Epithelial cell of proximal tubule (primary cell): Measurements from ENCODE around the gene RFC4. TPM values are rescaled to one million over a fixed set of nuclear protein-coding genes. Genes with fewer than 3 reads are reported as not detected.

Experiments used
- DNase-seq: peaks from one replicate; pipeline ENCODE4 v3.0.0-alpha.2; 2011; ENCODE audit warnings: low read depth
- H3K4me3 ChIP-seq: 2 replicates; pipeline ENCODE4 v1.5.1; 2011; ENCODE audit warnings: low read depth, mild to moderate bottlenecking, low read length
- total RNA-seq: library from RNA; depleted of rRNA; stranded (reverse); fragments of >200 nt; gene quantifications from 2 replicates; pipeline ENCODE4 v1.2.3, GENCODE V29; 2015
- TF ChIP-seq, protein P1 (sequence below): conservative IDR thresholded peaks from 2 replicates; pipeline ENCODE4 v1.5.1; 2012; ENCODE audit warnings: low read depth, mild to moderate bottlenecking, low read length

RFC4 gene
- total RNA-seq, 1 donor from 2014 or later: 76.1 TPM

DNA sequence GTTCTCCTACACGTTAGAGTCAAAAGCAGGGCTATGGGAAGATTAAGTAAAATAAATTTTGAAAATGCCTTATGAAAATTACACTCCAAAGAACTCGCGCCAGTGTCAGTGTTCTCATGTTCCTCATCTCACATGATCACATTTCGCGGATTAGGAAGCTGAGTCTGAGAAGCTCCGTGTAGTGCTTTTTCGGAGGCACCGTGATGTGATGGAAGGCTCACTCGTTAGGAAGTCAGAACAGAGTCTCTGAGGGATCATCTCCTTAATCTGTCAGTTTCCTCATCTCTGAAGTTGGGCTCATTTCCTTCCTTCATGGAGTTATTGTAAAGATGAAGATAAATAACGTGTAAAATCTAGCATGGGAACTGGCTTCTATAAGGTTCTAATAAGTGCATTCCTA lies 39.5 kb upstream of the RFC4 start:
- TF ChIP-seq, protein P1, sequence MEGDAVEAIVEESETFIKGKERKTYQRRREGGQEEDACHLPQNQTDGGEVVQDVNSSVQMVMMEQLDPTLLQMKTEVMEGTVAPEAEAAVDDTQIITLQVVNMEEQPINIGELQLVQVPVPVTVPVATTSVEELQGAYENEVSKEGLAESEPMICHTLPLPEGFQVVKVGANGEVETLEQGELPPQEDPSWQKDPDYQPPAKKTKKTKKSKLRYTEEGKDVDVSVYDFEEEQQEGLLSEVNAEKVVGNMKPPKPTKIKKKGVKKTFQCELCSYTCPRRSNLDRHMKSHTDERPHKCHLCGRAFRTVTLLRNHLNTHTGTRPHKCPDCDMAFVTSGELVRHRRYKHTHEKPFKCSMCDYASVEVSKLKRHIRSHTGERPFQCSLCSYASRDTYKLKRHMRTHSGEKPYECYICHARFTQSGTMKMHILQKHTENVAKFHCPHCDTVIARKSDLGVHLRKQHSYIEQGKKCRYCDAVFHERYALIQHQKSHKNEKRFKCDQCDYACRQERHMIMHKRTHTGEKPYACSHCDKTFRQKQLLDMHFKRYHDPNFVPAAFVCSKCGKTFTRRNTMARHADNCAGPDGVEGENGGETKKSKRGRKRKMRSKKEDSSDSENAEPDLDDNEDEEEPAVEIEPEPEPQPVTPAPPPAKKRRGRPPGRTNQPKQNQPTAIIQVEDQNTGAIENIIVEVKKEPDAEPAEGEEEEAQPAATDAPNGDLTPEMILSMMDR: no peak
- no peak for DNase-seq
- H3K4me3 ChIP-seq: no peak overlapping the region

- TF ChIP-seq, protein P1: no peak
- no peak for DNase-seq
- no peak overlapping the region for H3K4me3 ChIP-seq
These were observed 38.6 kb upstream of the RFC4 start for GRCh38 chr3:186844908-186845307.

DNA sequence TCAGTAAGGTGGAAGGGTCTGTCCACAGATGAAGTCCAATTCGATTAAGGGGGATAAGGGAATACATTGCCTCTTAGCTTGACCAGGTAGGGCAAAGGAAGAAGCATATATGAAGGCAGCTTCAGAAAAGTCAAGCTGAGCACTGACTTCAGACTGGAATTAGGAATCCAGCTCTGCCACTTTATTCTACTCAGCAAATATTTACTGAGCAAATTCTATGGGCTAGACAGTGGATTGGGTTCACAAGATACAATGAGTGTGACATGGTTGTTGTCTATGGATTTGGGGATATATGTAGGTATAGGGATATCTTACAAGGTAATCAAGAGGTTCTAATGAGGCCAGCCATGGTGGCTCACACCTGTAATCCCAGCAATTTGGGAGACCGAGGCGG lies 36.8 kb upstream of the RFC4 start:
- no peak for DNase-seq
- TF ChIP-seq, protein P1: no peak
- no peak overlapping the region for H3K4me3 ChIP-seq

GRCh38 chr3:186842426-186843038 lies 36.2 kb upstream of the RFC4 start, which contains the start of gene ADIPOQ:
ADIPOQ (plus strand) TSS chr3:186842710; CDS start chr3:186853059, 10,349 bp downstream.
- TF ChIP-seq, protein P1: no peak
- no peak for DNase-seq
- H3K4me3 ChIP-seq: no peak within 1 kb of the TSS

GRCh38 chr3:186841620-186842019 lies 35.3 kb upstream of the RFC4 start:
- no peak for DNase-seq
- no peak overlapping the region for H3K4me3 ChIP-seq
- TF ChIP-seq, protein P1: no peak

DNA sequence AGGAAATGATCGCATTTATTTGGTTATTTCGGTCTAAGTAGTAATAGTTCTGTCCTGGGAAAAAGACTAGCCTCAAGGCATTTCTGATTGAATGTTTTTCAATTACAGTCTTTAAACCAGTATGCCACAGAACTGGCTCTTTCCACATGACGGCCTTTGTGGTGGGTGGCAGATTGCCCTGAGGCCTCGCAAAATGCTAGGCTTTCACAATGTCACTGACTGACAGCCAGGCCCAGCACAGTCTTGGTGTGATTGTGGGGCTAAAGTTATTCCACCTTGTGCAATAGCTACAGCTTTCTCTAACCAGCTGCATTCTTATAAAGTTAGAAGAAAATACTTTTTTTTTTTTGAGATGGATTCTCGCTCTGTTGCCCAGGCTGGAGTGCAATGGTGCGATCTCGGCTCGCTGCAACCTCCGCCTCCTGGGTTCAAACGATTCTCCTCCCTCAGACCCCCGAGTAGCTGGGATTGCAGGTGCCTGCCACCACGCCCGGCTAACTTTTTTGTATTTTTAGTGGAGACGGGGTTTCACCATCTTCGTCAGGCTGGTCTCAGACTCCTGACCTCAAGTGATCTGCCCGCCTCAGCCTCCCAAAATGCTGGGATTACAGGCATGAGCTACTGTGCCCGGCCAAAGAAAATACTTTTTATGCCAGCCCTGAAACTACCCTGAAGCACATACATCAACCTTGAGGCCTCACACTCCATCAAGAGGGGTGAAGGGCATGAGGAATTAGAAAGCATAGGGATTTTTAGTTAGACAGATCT lies 33.8 kb upstream of the RFC4 start:
- DNase-seq: peak; percentile 80
- TF ChIP-seq, protein P1: no peak
- no peak overlapping the region for H3K4me3 ChIP-seq
